Muscle layer of colon (tissue), 2 donors: ENCODE results near the gene NECTIN2.
"Not testable (repeated sequence)": the region's sequence is repeated elsewhere in the genome, so short reads cannot be mapped to it uniquely, and the experiment has no call there.

Experiments used
- H3K27ac ChIP-seq: one replicate; pipeline ENCODE4 v1.7.0; 2013; ENCODE audit warnings: low read depth, mild to moderate bottlenecking, low read length, moderate library complexity
- H3K27me3 ChIP-seq, 2 donors: one replicate each; pipeline ENCODE4 v1.7.0; 2013; ENCODE audit warnings: low read length in 2 of 2, mild to moderate bottlenecking in 2 of 2; ENCODE audit not compliant: insufficient read depth in 2 of 2, control insufficient read depth in 1 of 2
- H3K36me3 ChIP-seq: one replicate; pipeline ENCODE4 v1.7.0; 2013; ENCODE audit warnings: mild to moderate bottlenecking, low read length; ENCODE audit not compliant: insufficient read depth
- H3K4me1 ChIP-seq: one replicate; pipeline ENCODE4 v1.7.0; 2013; ENCODE audit warnings: mild to moderate bottlenecking, low read length; ENCODE audit not compliant: insufficient read depth
- H3K4me3 ChIP-seq, 2 donors: one replicate each; pipeline ENCODE4 v1.7.0; 2013; ENCODE audit warnings: low read length in 2 of 2, low read depth in 1 of 2, mild to moderate bottlenecking in 1 of 2, moderate library complexity in 1 of 2
- H3K9ac ChIP-seq: one replicate; pipeline ENCODE4 v1.7.0; 2013; ENCODE audit warnings: low read length
- H3K9me3 ChIP-seq: one replicate; pipeline ENCODE4 v1.7.0; 2013; ENCODE audit warnings: mild to moderate bottlenecking, low read length
- donor health status: abdominal sarcoma.
- donor health status: Adenocarcinoma of cecum.

Gene NECTIN2

DNA sequence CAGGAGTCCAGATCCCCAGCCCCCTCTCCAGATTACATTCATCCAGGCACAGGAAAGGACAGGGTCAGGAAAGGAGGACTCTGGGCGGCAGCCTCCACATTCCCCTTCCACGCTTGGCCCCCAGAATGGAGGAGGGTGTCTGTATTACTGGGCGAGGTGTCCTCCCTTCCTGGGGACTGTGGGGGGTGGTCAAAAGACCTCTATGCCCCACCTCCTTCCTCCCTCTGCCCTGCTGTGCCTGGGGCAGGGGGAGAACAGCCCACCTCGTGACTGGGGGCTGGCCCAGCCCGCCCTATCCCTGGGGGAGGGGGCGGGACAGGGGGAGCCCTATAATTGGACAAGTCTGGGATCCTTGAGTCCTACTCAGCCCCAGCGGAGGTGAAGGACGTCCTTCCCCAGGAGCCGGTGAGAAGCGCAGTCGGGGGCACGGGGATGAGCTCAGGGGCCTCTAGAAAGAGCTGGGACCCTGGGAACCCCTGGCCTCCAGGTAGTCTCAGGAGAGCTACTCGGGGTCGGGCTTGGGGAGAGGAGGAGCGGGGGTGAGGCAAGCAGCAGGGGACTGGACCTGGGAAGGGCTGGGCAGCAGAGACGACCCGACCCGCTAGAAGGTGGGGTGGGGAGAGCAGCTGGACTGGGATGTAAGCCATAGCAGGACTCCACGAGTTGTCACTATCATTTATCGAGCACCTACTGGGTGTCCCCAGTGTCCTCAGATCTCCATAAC is 59.5 kb downstream of the NECTIN2 start, which contains the start of gene APOE:
Gene APOE, plus strand, starts transcription at position 360 of the 724 bp plus-strand sequence. CDS start 829 bp downstream, outside the sequence.
- no peak within 1 kb of the TSS for H3K4me3 ChIP-seq
- no peaks in the 10 kb centered on the region for H3K9me3 ChIP-seq
- peaks cover 7% of the 10 kb centered on the region for H3K4me1 ChIP-seq
- peaks cover 5 to 29% of the 10 kb centered on the region in 2 donors for H3K27me3 ChIP-seq
- peaks cover 18% of the 10 kb centered on the region for H3K36me3 ChIP-seq
- H3K9ac ChIP-seq, result no peak within 1 kb of the TSS
- H3K27ac ChIP-seq, result no peak within 1 kb of the TSS

DNA sequence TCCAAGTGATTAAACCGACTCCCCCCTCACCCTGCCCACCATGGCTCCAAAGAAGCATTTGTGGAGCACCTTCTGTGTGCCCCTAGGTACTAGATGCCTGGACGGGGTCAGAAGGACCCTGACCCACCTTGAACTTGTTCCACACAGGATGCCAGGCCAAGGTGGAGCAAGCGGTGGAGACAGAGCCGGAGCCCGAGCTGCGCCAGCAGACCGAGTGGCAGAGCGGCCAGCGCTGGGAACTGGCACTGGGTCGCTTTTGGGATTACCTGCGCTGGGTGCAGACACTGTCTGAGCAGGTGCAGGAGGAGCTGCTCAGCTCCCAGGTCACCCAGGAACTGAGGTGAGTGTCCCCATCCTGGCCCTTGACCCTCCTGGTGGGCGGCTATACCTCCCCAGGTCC is 61.5 kb downstream of the NECTIN2 start:
- no peak overlapping the region for H3K9ac ChIP-seq

DNA sequence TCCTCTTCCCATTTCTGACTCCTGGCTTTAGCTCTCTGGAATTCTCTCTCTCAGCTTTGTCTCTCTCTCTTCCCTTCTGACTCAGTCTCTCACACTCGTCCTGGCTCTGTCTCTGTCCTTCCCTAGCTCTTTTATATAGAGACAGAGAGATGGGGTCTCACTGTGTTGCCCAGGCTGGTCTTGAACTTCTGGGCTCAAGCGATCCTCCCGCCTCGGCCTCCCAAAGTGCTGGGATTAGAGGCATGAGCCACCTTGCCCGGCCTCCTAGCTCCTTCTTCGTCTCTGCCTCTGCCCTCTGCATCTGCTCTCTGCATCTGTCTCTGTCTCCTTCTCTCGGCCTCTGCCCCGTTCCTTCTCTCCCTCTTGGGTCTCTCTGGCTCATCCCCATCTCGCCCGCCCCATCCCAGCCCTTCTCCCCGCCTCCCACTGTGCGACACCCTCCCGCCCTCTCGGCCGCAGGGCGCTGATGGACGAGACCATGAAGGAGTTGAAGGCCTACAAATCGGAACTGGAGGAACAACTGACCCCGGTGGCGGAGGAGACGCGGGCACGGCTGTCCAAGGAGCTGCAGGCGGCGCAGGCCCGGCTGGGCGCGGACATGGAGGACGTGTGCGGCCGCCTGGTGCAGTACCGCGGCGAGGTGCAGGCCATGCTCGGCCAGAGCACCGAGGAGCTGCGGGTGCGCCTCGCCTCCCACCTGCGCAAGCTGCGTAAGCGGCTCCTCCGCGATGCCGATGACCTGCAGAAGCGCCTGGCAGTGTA is 62.2 kb downstream of the NECTIN2 start:
- Histone ChIP-seq H3K27ac (no peak overlapping the region), H3K4me3 (no peak overlapping the region), H3K36me3 (no peaks in the 10 kb centered on the region), H3K27me3 (peaks cover 5 to 29% of the 10 kb centered on the region in 2 donors), H3K4me1 (peaks cover 13% of the 10 kb centered on the region), H3K9me3 (no peaks in the 10 kb centered on the region), H3K9ac (no peak overlapping the region)

More for the DNA sequence above, 61.5 kb downstream of the NECTIN2 start:
- Histone ChIP-seq H3K4me3 (no peak overlapping the region), H3K27me3 (peaks cover 5 to 29% of the 10 kb centered on the region in 2 donors), H3K27ac (no peak overlapping the region), H3K4me1 (peaks cover 13% of the 10 kb centered on the region), H3K9me3 (no peaks in the 10 kb centered on the region), H3K36me3 (peaks cover 4% of the 10 kb centered on the region)

DNA sequence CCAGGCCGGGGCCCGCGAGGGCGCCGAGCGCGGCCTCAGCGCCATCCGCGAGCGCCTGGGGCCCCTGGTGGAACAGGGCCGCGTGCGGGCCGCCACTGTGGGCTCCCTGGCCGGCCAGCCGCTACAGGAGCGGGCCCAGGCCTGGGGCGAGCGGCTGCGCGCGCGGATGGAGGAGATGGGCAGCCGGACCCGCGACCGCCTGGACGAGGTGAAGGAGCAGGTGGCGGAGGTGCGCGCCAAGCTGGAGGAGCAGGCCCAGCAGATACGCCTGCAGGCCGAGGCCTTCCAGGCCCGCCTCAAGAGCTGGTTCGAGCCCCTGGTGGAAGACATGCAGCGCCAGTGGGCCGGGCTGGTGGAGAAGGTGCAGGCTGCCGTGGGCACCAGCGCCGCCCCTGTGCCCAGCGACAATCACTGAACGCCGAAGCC is 62.8 kb downstream of the NECTIN2 start:
- Histone ChIP-seq H3K9me3 (no peaks in the 10 kb centered on the region), H3K36me3 (no peaks in the 10 kb centered on the region), H3K27me3 (peaks cover 5 to 29% of the 10 kb centered on the region in 2 donors), H3K9ac (no peak overlapping the region), H3K4me3 (no peak overlapping the region), H3K27ac (no peak overlapping the region), H3K4me1 (peaks cover 9% of the 10 kb centered on the region)

DNA sequence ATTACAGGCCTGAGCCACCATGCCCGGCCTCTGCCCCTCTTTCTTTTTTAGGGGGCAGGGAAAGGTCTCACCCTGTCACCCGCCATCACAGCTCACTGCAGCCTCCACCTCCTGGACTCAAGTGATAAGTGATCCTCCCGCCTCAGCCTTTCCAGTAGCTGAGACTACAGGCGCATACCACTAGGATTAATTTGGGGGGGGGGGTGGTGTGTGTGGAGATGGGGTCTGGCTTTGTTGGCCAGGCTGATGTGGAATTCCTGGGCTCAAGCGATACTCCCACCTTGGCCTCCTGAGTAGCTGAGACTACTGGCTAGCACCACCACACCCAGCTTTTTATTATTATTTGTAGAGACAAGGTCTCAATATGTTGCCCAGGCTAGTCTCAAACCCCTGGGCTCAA is 63.7 kb downstream of the NECTIN2 start:
- Histone ChIP-seq H3K4me1 (peaks cover 7% of the 10 kb centered on the region), H3K36me3 (no peaks in the 10 kb centered on the region), H3K9ac (no peak overlapping the region), H3K27me3 (peaks cover 5 to 27% of the 10 kb centered on the region in 2 donors), H3K9me3 (no peaks in the 10 kb centered on the region), H3K4me3 (no peak overlapping the region), H3K27ac (no peak overlapping the region)

DNA sequence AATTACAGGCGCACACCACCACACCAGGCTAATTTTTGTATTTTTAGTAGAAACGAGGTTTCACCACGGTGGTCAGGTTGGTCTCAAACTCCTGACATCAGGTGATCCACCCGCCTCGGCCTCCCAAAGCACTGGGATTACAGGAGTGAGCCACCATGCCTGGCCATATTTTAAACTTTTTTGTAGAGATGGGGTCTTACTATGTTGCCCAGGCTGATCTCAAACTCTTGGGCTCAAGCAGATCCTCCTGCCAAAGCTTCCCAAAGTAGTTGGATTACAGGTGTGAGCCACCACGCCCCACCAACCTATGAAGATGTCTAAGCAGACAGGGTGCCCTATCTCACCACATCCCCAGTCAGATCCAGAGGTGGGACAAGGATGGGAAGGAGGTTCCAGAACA is 65.8 kb downstream of the NECTIN2 start:
- H3K4me1 ChIP-seq, H3K27me3 ChIP-seq, H3K27ac ChIP-seq: not testable (repeated sequence)

DNA sequence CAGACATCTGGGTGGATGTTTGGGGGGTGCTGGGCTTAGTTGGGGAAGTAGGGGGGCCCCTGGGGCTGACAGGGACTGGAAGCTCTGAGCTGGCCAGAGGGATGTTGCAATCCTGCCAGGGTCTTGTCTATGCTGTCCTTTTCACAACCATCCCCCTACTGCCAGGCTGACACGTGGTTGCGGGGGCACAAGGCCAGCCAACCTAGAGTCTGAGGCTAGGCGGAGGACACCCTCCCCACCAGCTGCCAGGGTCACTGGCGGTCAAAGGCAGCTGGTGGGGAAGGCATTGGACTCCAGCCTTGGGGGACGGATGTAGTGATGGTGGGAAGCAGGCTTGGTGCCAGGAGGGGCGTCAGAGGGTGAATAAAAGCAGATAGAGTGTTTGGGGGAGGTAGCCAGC is 66.8 kb downstream of the NECTIN2 start:
- no peak overlapping the region for H3K9ac ChIP-seq
- H3K4me3 ChIP-seq, result no peak overlapping the region
- H3K36me3 ChIP-seq, result no peaks in the 10 kb centered on the region
- H3K9me3 ChIP-seq, result no peaks in the 10 kb centered on the region
- H3K27me3 ChIP-seq, result peaks cover 0 to 1% of the 10 kb centered on the region in 2 donors
- no peak overlapping the region for H3K27ac ChIP-seq
- H3K4me1 ChIP-seq, result peaks cover 7% of the 10 kb centered on the region

More for the DNA sequence above, 65.8 kb downstream of the NECTIN2 start:
- not testable (repeated sequence) for H3K9ac ChIP-seq, H3K36me3 ChIP-seq, H3K9me3 ChIP-seq, H3K4me3 ChIP-seq

DNA sequence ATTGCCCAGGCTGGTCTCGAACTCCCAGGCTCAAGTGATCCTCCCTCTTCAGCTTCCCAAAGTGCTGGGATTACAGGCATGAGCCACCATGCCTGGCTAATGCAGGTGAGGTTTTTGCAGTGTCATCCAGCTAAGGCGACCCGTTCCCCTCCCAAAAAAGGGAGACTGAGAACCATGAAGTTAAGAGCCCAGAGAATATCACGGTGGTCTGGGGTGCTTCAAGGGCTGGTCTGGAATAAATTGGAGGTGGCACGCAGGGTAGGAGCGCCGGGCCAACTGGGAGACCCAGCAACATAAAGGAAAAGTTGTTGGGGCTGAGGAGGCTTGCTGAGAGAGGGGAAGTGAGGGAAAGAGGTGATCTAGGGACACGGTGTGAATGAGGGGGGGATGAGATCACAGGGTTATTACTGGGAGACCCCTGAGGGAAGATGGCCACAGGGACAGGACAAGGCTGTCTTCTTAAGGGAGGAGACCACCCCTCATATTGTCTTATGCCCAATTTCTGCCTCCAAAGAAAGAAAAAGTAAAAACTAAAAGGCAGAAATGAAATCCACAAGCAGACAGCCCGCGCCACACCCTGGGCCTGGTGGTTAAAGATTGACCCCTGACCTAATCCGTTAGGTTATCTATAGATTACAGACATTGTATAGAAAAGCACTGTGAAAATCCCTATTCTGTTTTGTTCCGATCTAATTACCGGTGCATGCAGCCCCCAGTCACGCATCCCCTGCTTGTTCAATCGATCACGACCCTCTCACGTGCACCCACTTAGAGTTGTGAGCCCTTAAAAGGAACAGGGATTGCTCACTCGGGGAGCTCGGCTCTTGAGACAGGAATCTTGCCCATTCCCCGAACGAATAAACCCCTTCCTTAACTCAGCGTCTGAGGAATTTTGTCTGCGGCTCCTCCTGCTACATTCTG is 67.7 kb downstream of the NECTIN2 start:
- H3K9ac ChIP-seq, H3K27me3 ChIP-seq, H3K9me3 ChIP-seq, H3K36me3 ChIP-seq, H3K27ac ChIP-seq, H3K4me1 ChIP-seq: not testable (repeated sequence)
- H3K4me3 ChIP-seq, result peak overlapping the region in 1 of 2 donors; percentile 28

DNA sequence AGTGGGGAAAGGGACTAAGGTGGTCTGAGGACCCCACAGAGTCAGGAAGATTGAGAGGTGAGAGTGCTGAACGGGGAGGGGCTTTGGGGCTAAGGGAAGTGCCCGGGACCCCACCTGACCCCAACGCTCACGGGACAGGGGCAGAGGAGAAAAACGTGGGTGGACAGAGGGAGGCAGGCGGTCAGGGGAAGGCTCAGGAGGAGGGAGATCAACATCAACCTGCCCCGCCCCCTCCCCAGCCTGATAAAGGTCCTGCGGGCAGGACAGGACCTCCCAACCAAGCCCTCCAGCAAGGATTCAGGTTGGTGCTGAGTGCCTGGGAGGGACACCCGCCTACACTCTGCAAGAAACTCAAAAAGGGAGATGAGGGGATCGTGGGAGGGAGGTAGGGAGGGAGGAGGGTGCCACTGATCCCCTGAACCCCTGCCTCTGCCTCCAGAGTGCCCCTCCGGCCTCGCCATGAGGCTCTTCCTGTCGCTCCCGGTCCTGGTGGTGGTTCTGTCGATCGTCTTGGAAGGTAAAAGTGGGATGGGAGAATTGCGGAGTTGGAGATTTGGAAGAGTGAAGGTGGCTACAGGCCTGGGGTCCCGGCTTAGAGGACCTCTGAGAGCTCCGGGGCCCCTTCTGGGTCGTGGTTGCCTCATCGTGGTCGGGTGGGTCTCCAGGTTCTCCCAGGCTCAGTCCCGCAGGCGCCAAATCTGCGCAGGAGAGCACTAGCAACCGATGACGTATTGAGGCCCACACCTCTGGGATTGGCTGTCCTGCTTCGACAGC is 68.5 kb downstream of the NECTIN2 start, which contains the start of gene APOC1:
Gene APOC1, plus strand, starts transcription at position 176 of the 774 bp plus-strand sequence. Its CDS starts 284 bp downstream, at position 460.
- not testable (repeated sequence) for H3K36me3 ChIP-seq, H3K9me3 ChIP-seq, H3K27ac ChIP-seq, H3K4me1 ChIP-seq, H3K27me3 ChIP-seq
- H3K4me3 ChIP-seq, result peak within 1 kb of the TSS; percentile 28 to 66
- peak within 1 kb of the TSS; percentile 44 for H3K9ac ChIP-seq

DNA sequence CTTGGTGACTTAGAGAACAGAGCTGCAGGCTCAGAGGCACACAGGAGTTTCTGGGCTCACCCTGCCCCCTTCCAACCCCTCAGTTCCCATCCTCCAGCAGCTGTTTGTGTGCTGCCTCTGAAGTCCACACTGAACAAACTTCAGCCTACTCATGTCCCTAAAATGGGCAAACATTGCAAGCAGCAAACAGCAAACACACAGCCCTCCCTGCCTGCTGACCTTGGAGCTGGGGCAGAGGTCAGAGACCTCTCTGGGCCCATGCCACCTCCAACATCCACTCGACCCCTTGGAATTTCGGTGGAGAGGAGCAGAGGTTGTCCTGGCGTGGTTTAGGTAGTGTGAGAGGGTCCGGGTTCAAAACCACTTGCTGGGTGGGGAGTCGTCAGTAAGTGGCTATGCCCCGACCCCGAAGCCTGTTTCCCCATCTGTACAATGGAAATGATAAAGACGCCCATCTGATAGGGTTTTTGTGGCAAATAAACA is 78.2 kb downstream of the NECTIN2 start:
- H3K9me3 ChIP-seq, result no peaks in the 10 kb centered on the region
- no peak overlapping the region for H3K27ac ChIP-seq
- no peaks in the 10 kb centered on the region for H3K36me3 ChIP-seq
- no peaks in the 10 kb centered on the region for H3K27me3 ChIP-seq
- peaks cover 4% of the 10 kb centered on the region for H3K4me1 ChIP-seq
- H3K4me3 ChIP-seq, result no peak overlapping the region
- H3K9ac ChIP-seq, result no peak overlapping the region
